Suprapubic skin (tissue), 3 donors: ENCODE data around the gene PLXNB1.

Source experiments
- CTCF ChIP-seq, 2 donors: fragments of 200-600 bp in 1 of 2; fragments of 450-650 bp in 1 of 2; sonication (generic) in 1 of 2; IDR thresholded peaks; one replicate each; pipeline ENCODE4 v1.5.1; 2016 to 2019; ENCODE audit warnings: antibody characterized with exemption in 2 of 2, mild to moderate bottlenecking in 1 of 2, moderate library complexity in 1 of 2
- POLR2A ChIP-seq, 2 donors: fragments of 450-650 bp; IDR thresholded peaks; one replicate each; pipeline ENCODE4 v1.6.1; 2017; ENCODE audit warnings: antibody characterized with exemption in 2 of 2, mild to moderate bottlenecking in 2 of 2, moderate library complexity in 2 of 2

DNA sequence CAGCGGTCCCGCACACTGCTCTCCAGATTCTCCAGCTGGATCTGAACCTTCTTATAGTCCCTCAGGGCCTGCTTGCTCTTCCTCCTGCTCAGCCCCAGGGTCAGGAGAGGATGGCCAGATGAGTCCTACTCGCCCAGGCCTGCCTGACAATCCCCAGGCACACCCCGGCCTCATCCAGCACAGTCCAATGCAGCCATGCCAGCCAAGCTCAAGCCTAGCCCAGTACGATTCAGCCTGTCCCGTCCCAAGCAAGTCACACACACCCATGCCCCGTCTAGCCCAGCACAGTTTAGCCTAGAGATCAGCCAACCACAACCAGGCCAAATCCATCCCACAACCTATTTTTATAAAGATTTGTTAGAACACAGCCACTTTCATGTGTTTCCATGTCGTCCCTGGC is 16.8 kb downstream of the PLXNB1 start:
- TF ChIP-seq CTCF (IDR thresholded peaks at IDR 0.05) (no peak), POLR2A (IDR thresholded peaks at IDR 0.05) (no peak)
